ENCODE results near the gene SREBF1.
A peak's percentile ranks its signal among the peaks of the same experiment; 100 is the strongest.

SREBF1 gene

GRCh38 chr17:17797119-17797809 lies 39.5 kb downstream of the SREBF1 start:
- no peak for DNase-seq (ENCODE audit: extremely low read depth in 1 of 2, low read depth in 1 of 2)

- no peak for DNase-seq (ENCODE audit: extremely low read depth in 1 of 2, low read depth in 1 of 2)
These were observed 40.1 kb downstream of the SREBF1 start for GRCh38 chr17:17796787-17797061.

- no peak for DNase-seq (ENCODE audit: extremely low read depth in 1 of 2, low read depth in 1 of 2)
These were observed 40.6 kb downstream of the SREBF1 start for GRCh38 chr17:17795946-17796786.

DNA sequence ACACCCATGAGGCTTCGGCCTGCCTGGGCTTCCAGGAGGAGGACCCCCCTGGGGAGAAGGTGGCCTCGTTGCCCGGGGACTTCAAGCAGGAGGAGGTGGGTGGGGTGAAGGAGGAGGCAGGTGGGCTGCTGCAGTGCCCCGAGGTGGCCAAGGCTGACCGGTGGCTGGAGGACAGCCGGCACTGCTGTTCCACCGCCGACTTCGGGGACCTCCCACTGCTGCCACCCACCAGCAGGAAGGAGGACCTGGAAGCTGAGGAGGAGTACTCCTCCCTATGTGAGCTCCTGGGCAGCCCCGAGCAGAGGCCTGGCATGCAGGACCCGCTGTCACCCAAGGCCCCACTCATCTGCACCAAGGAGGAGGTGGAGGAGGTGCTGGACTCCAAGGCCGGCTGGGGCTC lies 41.5 kb downstream of the SREBF1 start:
- DNase-seq (ENCODE audit: extremely low read depth in 1 of 2, low read depth in 1 of 2) = no peak

DNA sequence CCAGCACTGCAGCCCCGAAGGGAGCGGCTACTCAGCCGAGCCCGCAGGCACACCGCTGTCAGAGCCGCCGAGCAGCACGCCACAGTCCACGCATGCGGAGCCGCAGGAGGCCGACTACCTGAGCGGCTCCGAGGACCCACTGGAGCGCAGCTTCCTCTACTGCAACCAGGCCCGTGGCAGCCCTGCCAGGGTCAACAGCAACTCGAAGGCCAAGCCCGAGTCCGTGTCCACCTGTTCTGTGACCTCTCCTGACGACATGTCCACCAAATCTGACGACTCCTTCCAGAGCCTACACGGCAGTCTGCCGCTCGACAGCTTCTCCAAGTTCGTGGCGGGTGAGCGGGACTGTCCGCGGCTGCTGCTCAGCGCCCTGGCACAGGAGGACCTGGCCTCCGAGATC lies 42.4 kb downstream of the SREBF1 start:
- no peak for DNase-seq (ENCODE audit: extremely low read depth in 1 of 2, low read depth in 1 of 2)

DNA sequence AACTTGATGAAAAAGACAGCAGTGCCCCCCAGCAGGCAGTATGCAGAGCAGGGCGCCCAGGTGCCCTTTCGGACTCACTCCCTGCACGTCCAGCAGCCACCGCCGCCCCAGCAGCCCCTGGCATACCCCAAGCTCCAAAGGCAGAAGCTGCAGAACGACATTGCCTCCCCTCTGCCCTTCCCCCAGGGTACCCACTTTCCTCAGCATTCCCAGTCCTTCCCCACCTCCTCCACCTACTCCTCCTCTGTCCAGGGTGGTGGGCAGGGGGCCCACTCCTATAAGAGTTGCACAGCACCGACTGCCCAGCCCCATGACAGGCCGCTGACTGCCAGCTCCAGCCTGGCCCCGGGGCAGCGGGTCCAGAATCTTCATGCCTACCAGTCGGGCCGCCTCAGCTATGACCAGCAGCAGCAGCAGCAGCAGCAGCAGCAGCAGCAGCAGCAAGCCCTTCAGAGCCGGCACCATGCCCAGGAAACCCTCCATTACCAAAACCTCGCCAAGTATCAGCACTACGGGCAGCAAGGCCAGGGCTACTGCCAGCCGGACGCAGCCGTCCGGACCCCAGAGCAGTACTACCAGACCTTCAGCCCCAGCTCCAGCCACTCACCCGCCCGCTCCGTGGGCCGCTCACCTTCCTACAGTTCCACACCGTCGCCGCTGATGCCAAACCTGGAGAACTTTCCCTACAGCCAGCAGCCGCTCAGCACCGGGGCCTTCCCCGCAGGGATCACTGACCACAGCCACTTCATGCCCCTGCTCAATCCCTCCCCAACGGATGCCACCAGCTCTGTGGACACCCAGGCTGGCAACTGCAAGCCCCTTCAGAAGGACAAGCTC lies 43.2 kb downstream of the SREBF1 start:
- no peak for DNase-seq (ENCODE audit: extremely low read depth in 1 of 2, low read depth in 1 of 2)

GRCh38 chr17:17792551-17793377 lies 44.0 kb downstream of the SREBF1 start:
- DNase-seq (ENCODE audit: extremely low read depth in 1 of 2, low read depth in 1 of 2) = peak in 1 of 2 donors; percentile 36

GRCh38 chr17:17792037-17792550 lies 44.7 kb downstream of the SREBF1 start:
- no peak for DNase-seq (ENCODE audit: extremely low read depth in 1 of 2, low read depth in 1 of 2)

- DNase-seq (ENCODE audit: extremely low read depth in 1 of 2, low read depth in 1 of 2) = no peak
These were observed 45.9 kb downstream of the SREBF1 start for GRCh38 chr17:17790637-17791464.

GRCh38 chr17:17789828-17790636 lies 46.8 kb downstream of the SREBF1 start:
- DNase-seq (ENCODE audit: extremely low read depth in 1 of 2, low read depth in 1 of 2) = no peak

DNA sequence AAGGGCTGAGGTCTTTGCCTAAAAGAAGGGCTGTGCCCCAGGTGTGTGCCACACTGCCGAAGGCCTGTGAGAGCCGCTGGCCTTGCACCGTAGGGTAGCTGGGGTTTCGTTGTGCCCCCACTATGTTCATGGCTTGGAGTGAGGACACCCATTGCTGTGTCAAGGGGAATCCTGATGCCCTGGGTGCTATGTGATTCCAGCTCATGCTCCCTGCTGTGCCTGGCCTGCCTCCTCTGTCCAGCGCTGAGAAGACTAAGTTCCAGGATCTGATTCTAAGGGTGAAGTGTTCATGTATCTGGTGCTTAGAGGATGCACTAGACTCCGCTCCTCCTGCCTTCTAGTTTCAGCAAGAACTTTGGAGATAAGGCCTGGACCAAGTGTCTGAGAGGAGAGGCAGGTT lies 47.4 kb downstream of the SREBF1 start:
- DNase-seq (ENCODE audit: extremely low read depth in 1 of 2, low read depth in 1 of 2) = no peak

- DNase-seq (ENCODE audit: extremely low read depth in 1 of 2, low read depth in 1 of 2) = no peak
These were observed 47.8 kb downstream of the SREBF1 start for GRCh38 chr17:17788967-17789366.

GRCh38 chr17:17787568-17787967 lies 49.2 kb downstream of the SREBF1 start:
- DNase-seq (ENCODE audit: extremely low read depth in 1 of 2, low read depth in 1 of 2) = no peak

DNA sequence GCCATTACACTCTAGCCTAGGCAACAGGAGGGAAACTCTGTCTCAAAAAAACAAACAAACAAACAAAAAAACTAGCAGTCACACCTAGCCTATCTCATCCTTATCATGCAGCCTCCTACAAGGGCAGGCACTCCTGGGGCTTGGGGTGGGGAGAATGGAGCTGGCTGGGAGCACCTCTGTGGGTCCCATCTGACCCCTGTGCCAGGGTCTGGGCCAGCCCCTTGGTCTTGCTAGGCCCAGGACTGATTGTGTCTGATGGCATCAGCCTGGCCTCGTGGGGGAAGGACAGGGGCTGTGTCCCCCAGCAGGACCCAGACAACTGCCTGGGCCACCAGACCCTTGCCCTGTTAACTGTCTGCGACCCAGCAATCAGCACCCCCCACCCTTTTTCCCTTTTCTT lies 49.8 kb downstream of the SREBF1 start:
- no peak for DNase-seq (ENCODE audit: extremely low read depth in 1 of 2, low read depth in 1 of 2)

DNA sequence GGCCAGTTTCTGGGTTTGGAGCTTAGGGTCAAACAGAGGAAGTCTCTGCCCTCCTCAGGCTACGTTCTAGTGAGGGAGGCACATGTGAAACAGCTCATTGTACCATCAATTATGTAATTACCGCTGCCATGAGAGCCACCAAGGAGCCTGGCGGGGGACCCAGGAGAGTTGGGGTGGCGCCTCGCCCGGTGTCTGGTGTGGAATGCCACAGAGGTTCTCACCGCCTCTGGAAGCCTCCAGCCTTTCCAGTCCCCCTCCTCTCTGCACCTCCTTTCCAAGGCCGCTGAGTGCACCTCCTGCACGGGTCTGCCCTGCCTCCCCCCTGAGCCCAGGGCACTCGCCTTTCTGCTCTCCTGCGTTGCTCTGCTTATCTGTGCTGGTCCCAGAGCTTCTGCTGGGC lies 51.4 kb downstream of the SREBF1 start:
- no peak for DNase-seq (ENCODE audit: extremely low read depth in 1 of 2, low read depth in 1 of 2)

DNA sequence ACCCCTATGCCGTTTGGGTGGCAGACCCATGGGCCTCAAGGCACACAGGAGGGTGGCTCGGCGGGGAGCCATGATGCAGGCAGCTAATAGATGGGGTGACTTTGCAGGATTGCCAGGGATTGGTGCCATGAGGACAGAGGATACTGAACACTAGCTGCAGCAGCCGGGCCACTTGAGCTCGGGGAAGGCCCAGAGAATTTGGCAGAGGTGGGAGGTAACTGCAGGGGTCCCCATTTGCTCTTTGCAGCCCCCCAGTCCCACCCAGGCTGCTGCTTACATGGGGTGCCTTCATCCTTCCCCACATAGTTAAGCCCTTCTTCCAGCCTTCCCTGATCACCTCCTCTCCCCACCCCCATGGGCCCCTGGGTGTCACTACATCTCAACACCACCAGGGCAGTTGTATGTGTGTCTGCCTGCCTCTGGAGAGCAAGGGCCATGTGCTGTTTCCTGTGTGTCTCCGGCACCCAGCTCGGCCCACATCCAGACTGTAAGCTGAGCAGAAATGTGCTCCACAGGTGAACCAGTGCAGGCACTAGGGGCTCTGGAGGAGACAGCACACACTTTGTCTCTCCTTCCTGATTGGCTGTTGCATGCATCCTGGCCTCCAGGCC lies 52.0 kb downstream of the SREBF1 start:
- no peak for DNase-seq (ENCODE audit: extremely low read depth in 1 of 2, low read depth in 1 of 2)

DNA sequence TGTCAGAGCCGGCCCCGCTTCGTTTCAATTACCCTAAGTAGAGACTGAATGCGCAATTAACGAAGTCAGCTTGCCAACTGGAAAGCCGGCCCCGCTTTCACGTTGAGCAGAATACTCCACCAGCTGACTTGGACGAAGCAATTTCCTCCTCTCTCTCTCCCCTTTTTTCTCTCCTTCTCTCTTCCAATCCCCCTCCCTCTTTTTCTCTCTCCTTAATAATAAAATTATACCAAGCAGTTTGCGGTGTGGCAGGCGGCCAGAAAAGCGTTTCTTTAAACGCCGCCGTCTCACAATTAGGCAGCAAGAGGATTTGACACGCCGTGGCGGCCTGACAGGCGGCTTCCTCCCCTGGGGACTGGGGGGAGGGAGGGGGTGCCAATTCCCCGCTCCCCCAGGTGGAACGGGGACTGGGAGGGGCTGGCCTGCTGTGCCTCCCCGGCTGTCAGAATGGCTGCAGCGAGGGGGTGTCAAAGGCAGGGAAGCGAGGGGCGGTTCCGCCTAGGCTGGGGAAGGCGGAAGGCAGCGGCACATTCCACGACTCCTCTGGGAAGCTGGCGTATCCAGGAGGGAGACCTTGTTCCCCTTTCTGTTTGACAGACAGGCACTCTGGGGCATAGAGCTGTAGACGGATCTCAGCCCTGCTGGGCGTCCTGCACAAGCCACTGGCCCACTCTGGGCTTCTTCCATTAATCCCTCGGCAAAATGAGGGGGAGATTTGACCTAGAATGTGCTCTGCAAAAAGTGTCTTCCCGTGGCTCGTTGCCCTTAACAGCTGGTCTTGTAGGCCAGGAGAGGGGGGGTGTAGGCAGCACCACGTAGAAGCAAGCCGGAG lies 52.7 kb downstream of the SREBF1 start:
- no peak for DNase-seq (ENCODE audit: extremely low read depth in 1 of 2, low read depth in 1 of 2)

Measured in stimulated activated CD8-positive, alpha-beta memory T cell treated with anti-CD3 and anti-CD28 coated beads, Interleukin-7, amount 100 ng/mL, for 48 hours (primary cell).